OCI-LY1 (cell line): ENCODE results near the gene CLEC1A.

Experiments used
- EZH2 ChIP-seq: fragments of 200-600 bp; sonication (generic), shearing (Covaris generic); IDR thresholded peaks from 2 replicates; pipeline ENCODE4 v1.8.0; 2017; ENCODE audit warnings: borderline replicate concordance, mixed run types, mild to moderate bottlenecking, antibody characterized with exemption, low read length, moderate library complexity, mixed read lengths
- TF ChIP-seq, protein P1 (sequence below): fragments of 200-600 bp; sonication (generic), shearing (Covaris generic); IDR thresholded peaks from 2 replicates; pipeline ENCODE4 v1.5.1; 2017; ENCODE audit warnings: mild to moderate bottlenecking, antibody characterized with exemption, low read length, moderate library complexity, mixed read lengths

DNA sequence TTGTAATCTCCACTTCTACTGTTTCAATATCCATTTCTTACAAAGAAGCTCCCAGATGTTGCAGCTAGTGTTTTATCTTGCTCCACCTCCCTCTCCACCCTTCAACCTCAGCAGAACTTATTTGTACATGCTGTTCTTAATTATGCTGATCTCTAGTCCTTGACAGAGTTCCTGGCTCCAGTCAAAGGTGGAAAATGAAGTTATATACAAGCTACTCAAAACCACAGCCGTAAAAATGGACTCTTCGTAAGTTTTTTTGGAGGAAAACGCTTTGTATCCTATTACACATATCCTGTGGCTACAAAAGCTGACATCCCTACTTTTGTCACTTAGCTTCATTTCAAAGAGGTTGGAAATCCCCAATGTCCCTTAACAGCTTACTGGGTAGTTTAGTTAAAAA is 1.3 kb downstream of the CLEC1A start:
- TF ChIP-seq, protein P1, sequence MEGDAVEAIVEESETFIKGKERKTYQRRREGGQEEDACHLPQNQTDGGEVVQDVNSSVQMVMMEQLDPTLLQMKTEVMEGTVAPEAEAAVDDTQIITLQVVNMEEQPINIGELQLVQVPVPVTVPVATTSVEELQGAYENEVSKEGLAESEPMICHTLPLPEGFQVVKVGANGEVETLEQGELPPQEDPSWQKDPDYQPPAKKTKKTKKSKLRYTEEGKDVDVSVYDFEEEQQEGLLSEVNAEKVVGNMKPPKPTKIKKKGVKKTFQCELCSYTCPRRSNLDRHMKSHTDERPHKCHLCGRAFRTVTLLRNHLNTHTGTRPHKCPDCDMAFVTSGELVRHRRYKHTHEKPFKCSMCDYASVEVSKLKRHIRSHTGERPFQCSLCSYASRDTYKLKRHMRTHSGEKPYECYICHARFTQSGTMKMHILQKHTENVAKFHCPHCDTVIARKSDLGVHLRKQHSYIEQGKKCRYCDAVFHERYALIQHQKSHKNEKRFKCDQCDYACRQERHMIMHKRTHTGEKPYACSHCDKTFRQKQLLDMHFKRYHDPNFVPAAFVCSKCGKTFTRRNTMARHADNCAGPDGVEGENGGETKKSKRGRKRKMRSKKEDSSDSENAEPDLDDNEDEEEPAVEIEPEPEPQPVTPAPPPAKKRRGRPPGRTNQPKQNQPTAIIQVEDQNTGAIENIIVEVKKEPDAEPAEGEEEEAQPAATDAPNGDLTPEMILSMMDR: no peak
- no peak for TF ChIP-seq EZH2
